ENCODE results near the gene ANO8.

Gene ANO8

DNA sequence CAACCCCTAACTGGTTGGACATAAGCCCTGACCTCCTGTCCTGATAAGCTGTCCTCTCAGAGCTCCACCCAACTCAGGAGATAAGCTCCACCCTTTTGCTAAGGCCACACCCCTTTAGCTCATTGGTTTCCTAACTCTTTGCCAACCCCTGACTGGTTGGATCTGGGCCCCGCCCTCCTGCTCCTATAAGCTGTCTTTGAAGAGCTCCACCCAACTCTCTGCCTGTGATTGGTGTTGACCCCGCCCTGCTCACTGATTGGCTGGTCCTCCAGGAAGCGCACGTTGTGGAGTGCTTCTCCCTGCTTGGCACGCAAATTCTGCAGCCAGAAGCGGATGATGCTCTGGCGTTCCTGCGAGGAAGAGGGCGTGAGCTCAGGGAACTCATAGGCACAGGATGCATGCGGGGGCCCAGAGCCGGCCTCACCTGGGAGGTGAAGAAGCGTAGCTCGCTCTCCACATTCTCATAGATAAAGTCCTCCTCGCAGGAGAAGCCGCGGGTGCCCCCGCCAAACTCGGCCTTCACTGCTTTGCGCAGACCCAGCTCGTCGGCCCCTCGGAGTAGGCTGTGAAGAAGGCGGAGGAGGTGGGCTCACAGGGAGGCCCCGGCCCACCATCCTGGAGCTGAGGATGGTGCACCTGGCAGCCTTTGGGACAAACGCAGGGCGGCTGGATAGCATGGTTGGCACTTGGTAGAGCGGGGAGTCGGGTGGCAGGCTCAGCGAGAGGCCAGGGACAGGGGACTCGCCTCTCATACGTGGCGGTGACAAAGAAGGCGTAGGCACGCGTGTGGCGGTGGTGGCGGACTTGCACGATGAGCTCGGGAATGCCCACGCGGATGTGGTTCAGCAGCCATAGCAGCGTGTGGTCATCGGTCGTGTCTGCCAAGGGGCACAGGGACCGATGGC is 1.7 kb downstream of the ANO8 start:
- Histone ChIP-seq H3K27me3 (no peaks in the 10 kb centered on the region), H3K4me1 (peaks cover 0 to 51% (median 28%) of the 10 kb centered on the region in 4 donors), H3K9me3 (no peaks in the 10 kb centered on the region), H3K27ac (no peak overlapping the region), H3K36me3 (peaks cover 0 to 8% (median 0%) of the 10 kb centered on the region in 3 donors), H3K4me3 (no peak overlapping the region)
- no peak for DNase-seq
- TF ChIP-seq, protein P1, sequence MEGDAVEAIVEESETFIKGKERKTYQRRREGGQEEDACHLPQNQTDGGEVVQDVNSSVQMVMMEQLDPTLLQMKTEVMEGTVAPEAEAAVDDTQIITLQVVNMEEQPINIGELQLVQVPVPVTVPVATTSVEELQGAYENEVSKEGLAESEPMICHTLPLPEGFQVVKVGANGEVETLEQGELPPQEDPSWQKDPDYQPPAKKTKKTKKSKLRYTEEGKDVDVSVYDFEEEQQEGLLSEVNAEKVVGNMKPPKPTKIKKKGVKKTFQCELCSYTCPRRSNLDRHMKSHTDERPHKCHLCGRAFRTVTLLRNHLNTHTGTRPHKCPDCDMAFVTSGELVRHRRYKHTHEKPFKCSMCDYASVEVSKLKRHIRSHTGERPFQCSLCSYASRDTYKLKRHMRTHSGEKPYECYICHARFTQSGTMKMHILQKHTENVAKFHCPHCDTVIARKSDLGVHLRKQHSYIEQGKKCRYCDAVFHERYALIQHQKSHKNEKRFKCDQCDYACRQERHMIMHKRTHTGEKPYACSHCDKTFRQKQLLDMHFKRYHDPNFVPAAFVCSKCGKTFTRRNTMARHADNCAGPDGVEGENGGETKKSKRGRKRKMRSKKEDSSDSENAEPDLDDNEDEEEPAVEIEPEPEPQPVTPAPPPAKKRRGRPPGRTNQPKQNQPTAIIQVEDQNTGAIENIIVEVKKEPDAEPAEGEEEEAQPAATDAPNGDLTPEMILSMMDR (IDR thresholded peaks at IDR 0.05) = no peak
- intact Hi-C loops (cut with DNase I; ENCODE audit: low total_unique reads) = no loop called here

DNA sequence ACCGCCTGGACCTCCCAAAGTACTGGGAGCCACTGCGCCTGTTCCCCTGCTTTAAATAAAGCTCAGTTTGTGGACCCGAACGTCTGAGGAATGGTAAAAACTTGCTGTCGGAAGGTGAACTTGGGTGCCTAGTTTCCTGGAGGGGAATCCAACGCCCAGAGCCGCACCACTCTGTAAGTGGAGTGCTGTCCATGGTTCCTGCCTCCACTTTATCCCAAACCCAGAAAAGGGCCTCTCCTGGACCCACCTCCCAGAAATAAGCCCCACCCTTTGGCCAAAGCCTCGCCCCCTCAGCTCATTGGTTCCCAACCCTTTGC is 2.3 kb downstream of the ANO8 start:
- no peaks in the 10 kb centered on the region for H3K9me3 ChIP-seq
- TF ChIP-seq, protein P1 (IDR thresholded peaks at IDR 0.05) = no peak
- intact Hi-C loops (cut with DNase I; ENCODE audit: low total_unique reads) = no loop called here
- H3K27me3 ChIP-seq = no peaks in the 10 kb centered on the region
- no peak overlapping the region for H3K27ac ChIP-seq
- H3K4me3 ChIP-seq = no peak overlapping the region
- H3K4me1 ChIP-seq = peaks cover 0 to 50% (median 26%) of the 10 kb centered on the region in 4 donors
- no peak for DNase-seq
- H3K36me3 ChIP-seq = peaks cover 0 to 10% (median 0%) of the 10 kb centered on the region in 3 donors

DNA sequence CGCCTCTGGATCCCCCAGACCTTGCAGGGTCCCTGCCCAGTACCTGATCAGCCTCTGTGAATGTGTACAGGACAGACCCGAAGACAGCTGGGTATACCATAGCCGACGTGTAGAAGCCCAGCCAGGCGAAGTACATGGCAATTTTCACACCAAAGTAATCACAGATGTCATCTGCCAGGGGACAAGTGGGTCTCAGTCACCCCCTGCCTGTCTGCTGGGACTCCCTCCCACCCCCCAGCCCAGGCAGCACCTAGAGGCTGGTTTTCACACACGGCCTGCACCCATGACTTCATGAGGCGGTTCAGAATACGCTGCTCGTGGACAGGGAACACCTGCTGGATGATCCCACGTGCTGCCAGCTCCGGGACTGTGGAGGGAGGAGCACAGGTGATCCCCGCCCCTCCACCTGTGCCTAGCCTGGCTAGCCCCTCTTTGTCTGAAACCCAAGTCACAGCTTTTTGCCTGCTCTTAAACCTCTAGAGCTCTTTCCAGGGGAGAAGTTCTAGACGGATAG is 3.6 kb downstream of the ANO8 start:
- H3K36me3 ChIP-seq = peaks cover 0 to 14% (median 0%) of the 10 kb centered on the region in 3 donors
- no peak for DNase-seq
- H3K9me3 ChIP-seq = no peaks in the 10 kb centered on the region
- H3K27ac ChIP-seq = no peak overlapping the region
- TF ChIP-seq, protein P1 (IDR thresholded peaks at IDR 0.05) = no peak
- H3K4me1 ChIP-seq = peaks cover 0 to 62% (median 37%) of the 10 kb centered on the region in 4 donors
- no peak overlapping the region for H3K4me3 ChIP-seq
- intact Hi-C loops (cut with DNase I; ENCODE audit: low total_unique reads) = no loop called here
- no peaks in the 10 kb centered on the region for H3K27me3 ChIP-seq

DNA sequence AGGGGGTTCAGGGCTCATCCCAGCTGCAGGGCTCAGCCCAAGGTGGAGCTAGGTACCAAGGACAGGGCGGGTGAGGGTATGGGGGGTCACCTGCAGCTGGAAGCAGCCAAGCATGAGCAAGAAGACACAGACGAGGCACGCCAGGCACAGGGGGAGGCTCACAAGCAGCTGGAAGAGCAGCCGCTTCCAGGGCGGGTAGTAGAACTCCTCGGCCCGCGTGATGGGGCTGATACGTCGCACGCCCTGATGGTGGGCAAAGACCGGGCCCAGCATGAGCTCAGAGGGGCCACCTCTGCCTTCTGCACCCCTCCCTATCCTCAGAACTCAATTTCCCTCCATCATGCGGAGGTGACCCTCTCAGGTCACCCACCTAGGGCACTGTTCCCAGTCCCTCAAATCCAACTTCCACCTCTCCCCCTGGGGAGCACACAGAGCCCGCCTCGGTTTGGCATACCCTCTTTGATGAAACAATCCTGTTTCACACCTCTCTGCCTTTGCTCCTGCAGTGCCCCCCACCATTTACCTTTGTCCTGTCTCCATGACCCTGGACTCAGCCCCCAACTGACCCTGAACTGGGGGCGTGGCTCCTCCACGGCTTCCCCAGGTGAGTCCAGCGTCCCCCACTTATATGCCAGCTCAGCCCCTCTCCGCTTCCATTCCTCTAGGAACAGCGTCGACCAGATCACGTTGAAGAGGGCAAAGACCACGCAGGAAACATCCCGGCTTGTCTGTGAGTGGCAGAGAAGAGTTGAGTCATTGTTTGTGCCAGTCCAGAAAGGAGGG is 4.2 kb downstream of the ANO8 start:
- TF ChIP-seq, protein P1 (IDR thresholded peaks at IDR 0.05) = no peak
- H3K27me3 ChIP-seq = no peaks in the 10 kb centered on the region
- intact Hi-C loops (cut with DNase I; ENCODE audit: low total_unique reads) = no loop called here

DNA sequence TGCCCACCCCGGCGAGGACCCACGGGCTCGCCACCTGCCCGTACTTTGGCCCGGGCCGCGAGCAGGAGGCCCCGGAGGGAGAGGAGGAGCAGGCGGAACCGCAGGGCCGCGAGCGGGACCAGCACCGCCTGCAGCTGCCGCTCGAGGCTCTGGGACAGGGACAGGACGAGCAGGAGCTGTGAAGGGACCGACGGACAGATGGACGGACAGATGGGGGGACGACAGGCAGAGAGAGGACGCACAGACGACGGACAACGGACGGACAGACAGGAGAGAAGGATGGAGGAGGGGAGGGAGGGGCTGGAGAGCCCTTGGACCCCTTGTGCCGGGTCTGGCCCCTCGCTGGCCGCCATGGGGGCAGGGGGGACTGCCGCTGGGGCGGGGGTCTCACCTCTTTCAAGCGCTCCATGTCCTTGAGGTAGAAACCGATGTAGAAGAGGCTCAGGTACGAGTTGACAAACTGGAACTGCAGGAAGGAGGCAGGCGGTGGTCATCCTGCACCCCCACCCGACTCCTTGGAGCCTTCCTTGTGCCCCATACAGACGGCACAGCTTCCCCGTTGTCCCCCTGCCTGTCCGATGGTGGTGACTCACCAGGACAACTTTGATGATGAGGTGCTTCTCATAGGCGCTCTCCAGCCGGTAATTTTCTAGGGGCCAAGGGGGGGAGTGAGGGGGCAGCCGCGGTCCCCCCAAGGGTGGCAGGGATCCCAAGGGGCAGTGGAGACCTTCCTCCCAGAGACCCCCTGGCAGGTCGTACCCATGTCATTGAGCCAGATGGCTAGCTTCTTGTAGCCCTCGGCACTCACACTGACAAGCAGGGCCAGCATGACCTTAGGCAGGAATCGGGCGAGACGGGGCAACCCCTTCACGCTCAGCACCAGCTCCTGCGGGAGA is 5.0 kb downstream of the ANO8 start:
- H3K4me3 ChIP-seq = no peak overlapping the region
- DNase-seq = no peak
- intact Hi-C loops (cut with DNase I; ENCODE audit: low total_unique reads) = loop anchor here (1.0 kb wide), 1 partner anchor 23 kb away; no protein-coding TSS in a partner anchor
- H3K9me3 ChIP-seq = no peaks in the 10 kb centered on the region
- H3K36me3 ChIP-seq = peaks cover 0 to 18% (median 0%) of the 10 kb centered on the region in 3 donors
- TF ChIP-seq, protein P1 (IDR thresholded peaks at IDR 0.05) = no peak
- peaks cover 0 to 64% (median 42%) of the 10 kb centered on the region in 4 donors for H3K4me1 ChIP-seq
- no peaks in the 10 kb centered on the region for H3K27me3 ChIP-seq
- no peak overlapping the region for H3K27ac ChIP-seq

More for the DNA sequence above, 4.2 kb downstream of the ANO8 start:
- no peaks in the 10 kb centered on the region for H3K9me3 ChIP-seq
- no peak overlapping the region for H3K4me3 ChIP-seq
- H3K4me1 ChIP-seq = peaks cover 0 to 63% (median 38%) of the 10 kb centered on the region in 4 donors
- DNase-seq = no peak
- H3K27ac ChIP-seq = no peak overlapping the region
- peaks cover 0 to 14% (median 0%) of the 10 kb centered on the region in 3 donors for H3K36me3 ChIP-seq

Data from tibial artery (tissue), 4 donors.